LNCaP clone FGC (cell line): ENCODE measurements around the gene NET1.
A peak's percentile ranks its signal among the peaks of the same experiment; 100 is the strongest.

ENCODE experiments used
- DNase-seq: peaks from one replicate; pipeline ENCODE4 v3.0.0-alpha.2; 2011; ENCODE audit warnings: low read depth
- H3K4me3 ChIP-seq: 2 replicates; pipeline ENCODE4 v1.5.1; 2011; ENCODE audit warnings: mild to moderate bottlenecking, low read depth, low read length, control low read depth
- TF ChIP-seq, protein P1 (sequence below): IDR thresholded peaks from 2 replicates; pipeline ENCODE4 v1.5.1; 2012; ENCODE audit warnings: mild to moderate bottlenecking; ENCODE audit not compliant: control insufficient read depth, insufficient read depth; ENCODE audit errors: extremely low read depth

NET1 gene

GRCh38 chr10:5500162-5500670 is 87.9 kb downstream of the NET1 start:
- H3K4me3 ChIP-seq, result no peak overlapping the region
- no peak for DNase-seq
- TF ChIP-seq, protein P1, sequence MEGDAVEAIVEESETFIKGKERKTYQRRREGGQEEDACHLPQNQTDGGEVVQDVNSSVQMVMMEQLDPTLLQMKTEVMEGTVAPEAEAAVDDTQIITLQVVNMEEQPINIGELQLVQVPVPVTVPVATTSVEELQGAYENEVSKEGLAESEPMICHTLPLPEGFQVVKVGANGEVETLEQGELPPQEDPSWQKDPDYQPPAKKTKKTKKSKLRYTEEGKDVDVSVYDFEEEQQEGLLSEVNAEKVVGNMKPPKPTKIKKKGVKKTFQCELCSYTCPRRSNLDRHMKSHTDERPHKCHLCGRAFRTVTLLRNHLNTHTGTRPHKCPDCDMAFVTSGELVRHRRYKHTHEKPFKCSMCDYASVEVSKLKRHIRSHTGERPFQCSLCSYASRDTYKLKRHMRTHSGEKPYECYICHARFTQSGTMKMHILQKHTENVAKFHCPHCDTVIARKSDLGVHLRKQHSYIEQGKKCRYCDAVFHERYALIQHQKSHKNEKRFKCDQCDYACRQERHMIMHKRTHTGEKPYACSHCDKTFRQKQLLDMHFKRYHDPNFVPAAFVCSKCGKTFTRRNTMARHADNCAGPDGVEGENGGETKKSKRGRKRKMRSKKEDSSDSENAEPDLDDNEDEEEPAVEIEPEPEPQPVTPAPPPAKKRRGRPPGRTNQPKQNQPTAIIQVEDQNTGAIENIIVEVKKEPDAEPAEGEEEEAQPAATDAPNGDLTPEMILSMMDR, result no peak

DNA sequence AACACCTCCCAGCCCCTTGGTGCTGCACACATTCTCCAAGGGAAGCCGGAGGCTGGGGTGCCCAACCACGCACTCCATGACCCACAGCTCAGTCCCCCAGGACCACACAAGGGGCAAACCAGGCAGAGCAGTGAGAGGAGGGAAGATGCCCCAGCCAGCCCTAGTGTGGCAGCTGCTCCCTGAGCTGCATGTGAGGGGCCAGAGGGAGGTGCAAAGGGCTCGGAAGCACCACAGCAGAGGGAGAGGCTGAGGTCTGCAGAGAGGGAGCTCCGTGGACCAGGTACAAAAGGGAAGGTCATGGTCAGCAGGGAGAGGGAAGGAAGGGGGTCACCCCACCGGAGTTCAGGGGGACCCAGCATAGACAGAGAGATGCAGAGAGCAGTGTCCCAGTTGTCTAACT is 88.6 kb downstream of the NET1 start:
- TF ChIP-seq, protein P1, result no peak
- H3K4me3 ChIP-seq, result no peak overlapping the region
- DNase-seq, result no peak

GRCh38 chr10:5502061-5502521 is 89.7 kb downstream of the NET1 start:
- TF ChIP-seq, protein P1, result no peak
- no peak for DNase-seq
- no peak overlapping the region for H3K4me3 ChIP-seq

- H3K4me3 ChIP-seq, result no peak overlapping the region
- TF ChIP-seq, protein P1, result no peak
- no peak for DNase-seq
Measured at GRCh38 chr10:5502571-5503476, 90.5 kb downstream of the NET1 start.

DNA sequence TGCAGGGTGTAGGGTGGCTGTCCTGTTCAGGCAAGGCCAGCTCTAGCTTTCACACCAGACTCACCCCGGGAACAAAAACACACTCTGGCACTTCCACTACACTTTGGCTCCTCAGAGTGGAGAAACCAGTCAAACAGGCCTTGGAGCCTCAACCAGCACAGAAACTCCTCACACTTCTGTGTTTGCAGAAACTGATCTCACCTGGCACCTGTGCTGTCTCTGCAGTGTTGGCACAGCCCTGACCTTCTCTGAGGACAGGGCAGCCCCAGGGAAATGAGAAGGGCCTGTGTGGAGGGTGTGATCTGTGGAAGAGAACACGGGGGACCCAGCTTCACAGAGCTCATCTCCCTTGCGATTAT is 91.1 kb downstream of the NET1 start:
- no peak overlapping the region for H3K4me3 ChIP-seq
- DNase-seq, result peak; percentile 100
- TF ChIP-seq, protein P1, result no peak

GRCh38 chr10:5504146-5505072 is 92.1 kb downstream of the NET1 start:
- TF ChIP-seq, protein P1, result no peak
- H3K4me3 ChIP-seq, result no peak overlapping the region
- no peak for DNase-seq
